NCI-H2196 treated with DMSO at 0.1 percent for 48 hours (cell line): ENCODE measurements around the gene NFKB1.
"Not testable (repeated sequence)": the region's sequence is repeated elsewhere in the genome, so short reads cannot be mapped to it uniquely, and the experiment has no call there.

ENCODE experiments used
- DNase-seq: peaks from one replicate; lab custom pipeline; 2025; ENCODE audit not compliant: unreplicated experiment; lab: John Stamatoyannopoulos, UW

NFKB1 gene

GRCh38 chr4:102619776-102620631, 118.8 kb downstream of the NFKB1 start:
- DNase-seq = not testable (repeated sequence)

GRCh38 chr4:102620697-102621497, 119.7 kb downstream of the NFKB1 start:
- DNase-seq = peak; percentile 41

- no peak for DNase-seq
Observed at GRCh38 chr4:102623622-102624021, 122.5 kb downstream of the NFKB1 start.

- DNase-seq = no peak
Observed at GRCh38 chr4:102624505-102624904, 123.3 kb downstream of the NFKB1 start.

- DNase-seq = no peak
Observed at GRCh38 chr4:102625232-102625930, 124.2 kb downstream of the NFKB1 start.

GRCh38 chr4:102627831-102628523, 126.8 kb downstream of the NFKB1 start:
- DNase-seq = no peak

- DNase-seq = no peak
Observed at GRCh38 chr4:102629673-102630072, 128.5 kb downstream of the NFKB1 start.

GRCh38 chr4:102631616-102632015, 130.5 kb downstream of the NFKB1 start:
- DNase-seq = no peak

GRCh38 chr4:102632241-102633065, 131.3 kb downstream of the NFKB1 start:
- DNase-seq = no peak

- no peak for DNase-seq
Observed at GRCh38 chr4:102633100-102633499, 131.9 kb downstream of the NFKB1 start.

GRCh38 chr4:102637391-102637790, 136.2 kb downstream of the NFKB1 start:
- no peak for DNase-seq

GRCh38 chr4:102638621-102639020, 137.5 kb downstream of the NFKB1 start:
- DNase-seq = no peak

- DNase-seq = no peak
Observed at GRCh38 chr4:102639598-102639997, 138.4 kb downstream of the NFKB1 start.

GRCh38 chr4:102640669-102641068, 139.5 kb downstream of the NFKB1 start:
- no peak for DNase-seq

- no peak for DNase-seq
Observed at GRCh38 chr4:102641793-102642192, 140.6 kb downstream of the NFKB1 start.

- DNase-seq = no peak
Observed at GRCh38 chr4:102642631-102643298, 141.6 kb downstream of the NFKB1 start.

GRCh38 chr4:102647117-102647516, 146.0 kb downstream of the NFKB1 start:
- no peak for DNase-seq

GRCh38 chr4:102657206-102657605, 156.0 kb downstream of the NFKB1 start:
- DNase-seq = no peak

GRCh38 chr4:102663073-102663472, 161.9 kb downstream of the NFKB1 start:
- DNase-seq = no peak
